CD4-positive, alpha-beta memory T cell (primary cell): ENCODE data around the gene CAMKV. TPM values are rescaled to one million over a fixed set of nuclear protein-coding genes. Genes with fewer than 3 reads are reported as not detected.
A peak's percentile ranks its signal among the peaks of the same experiment; 100 is the strongest.

Source experiments
- CTCF ChIA-PET: fragments of 350-600 bp; sonication (Branson Sonifier 250); formaldehyde crosslinking; loops from one replicate; lab custom pipeline; 2021; ENCODE audit warnings: inconsistent platforms; ENCODE audit not compliant: partially characterized antibody; lab: Charles Lee
- POLR2A ChIA-PET: fragments of 350-600 bp; sonication (Branson Sonifier 250); formaldehyde crosslinking; loops from one replicate; lab custom pipeline; 2021; ENCODE audit not compliant: partially characterized antibody; lab: Charles Lee
- DNase-seq, 5 donors: peaks; one replicate each; pipeline versions ENCODE4 v3.0.0 to v3.0.0-alpha.2; 2020 to 2022; ENCODE audit warnings: mixed read lengths in 1 of 5
- H3K27ac ChIP-seq: one replicate; pipeline ENCODE4 v1.7.0; 2013; ENCODE audit warnings: low read depth, low read length
- H3K27me3 ChIP-seq: 2 replicates; pipeline ENCODE4 v1.7.0; 2013; ENCODE audit warnings: mild to moderate bottlenecking, low read length, moderate library complexity; ENCODE audit not compliant: insufficient read depth
- H3K36me3 ChIP-seq: 2 replicates; pipeline ENCODE4 v1.7.0; 2013; ENCODE audit warnings: mild to moderate bottlenecking, low read length, moderate library complexity; ENCODE audit not compliant: insufficient read depth
- H3K4me1 ChIP-seq: 2 replicates; pipeline ENCODE4 v1.7.0; 2013; ENCODE audit warnings: mild to moderate bottlenecking, low read length, moderate library complexity; ENCODE audit not compliant: insufficient read depth
- H3K4me3 ChIP-seq, 2 donors: one replicate each; pipeline ENCODE4 v1.7.0; 2013; ENCODE audit warnings: low read length in 2 of 2, mild to moderate bottlenecking in 1 of 2
- H3K9me3 ChIP-seq, 2 donors: one replicate each; pipeline ENCODE4 v1.7.0; 2013; ENCODE audit warnings: low read length in 2 of 2, control low read depth in 1 of 2; ENCODE audit not compliant: control insufficient read depth in 1 of 2
- H3K27ac Mint-ChIP-seq, 7 donors: one replicate each; pipeline ENCODE4 v1.8.0; 2020 to 2021; ENCODE audit warnings: mixed read lengths in 7 of 7, mild to moderate bottlenecking in 6 of 7, inconsistent platforms in 3 of 7, moderate library complexity in 3 of 7
- H3K27me3 Mint-ChIP-seq, 2 donors: one replicate each; pipeline ENCODE4 v1.8.0; 2020 to 2021; ENCODE audit warnings: mixed read lengths in 2 of 2
- H3K36me3 Mint-ChIP-seq, 2 donors: one replicate each; pipeline ENCODE4 v1.8.0; 2020 to 2021; ENCODE audit warnings: mixed read lengths in 2 of 2, inconsistent platforms in 1 of 2, mild to moderate bottlenecking in 1 of 2
- H3K4me1 Mint-ChIP-seq, 4 donors: one replicate each; pipeline ENCODE4 v1.8.0; 2020 to 2021; ENCODE audit warnings: mixed read lengths in 4 of 4, mild to moderate bottlenecking in 1 of 4
- H3K4me3 Mint-ChIP-seq, 8 donors: one replicate each; pipeline ENCODE4 v1.8.0; 2020 to 2021; ENCODE audit warnings: mixed read lengths in 8 of 8, mild to moderate bottlenecking in 7 of 8, moderate library complexity in 6 of 8, inconsistent platforms in 3 of 8
- H3K9me3 Mint-ChIP-seq, 8 donors: one replicate each; pipeline ENCODE4 v1.8.0; 2020 to 2021; ENCODE audit warnings: mixed read lengths in 8 of 8, mild to moderate bottlenecking in 5 of 8, inconsistent platforms in 3 of 8, moderate library complexity in 1 of 8
- intact Hi-C: fragments of 100-400 bp; cut with micrococcal nuclease; formaldehyde crosslinking; loops from one replicate; pipeline ENCODE4 v1.15.1; 2023
- polyA plus RNA-seq, 2 donors: library from polyadenylated mRNA; unstranded; fragments of 300-500 nt; fragmentation: Illumina TruSeq; gene quantifications; one replicate each; pipeline ENCODE4 v1.2.3, GENCODE V29; 2021
- total RNA-seq, 2 experiments: library from RNA; stranded (reverse); gene quantifications; one replicate each; pipeline ENCODE4 v1.2.3, GENCODE V29; 2021

The CAMKV gene
- total and polyA plus RNA-seq, 4 experiments from 2014 or later, result not detected

GRCh38 chr3:49878686-49879085, 9.0 kb upstream of the CAMKV start:
- H3K4me1 Mint-ChIP-seq, result peaks cover 0 to 1% (median 0%) of the 10 kb centered on the region in 4 donors
- H3K4me3 Mint-ChIP-seq, result no peak overlapping the region
- H3K27ac Mint-ChIP-seq, result no peak overlapping the region
- CTCF ChIA-PET, result no interaction called here
- Histone ChIP-seq H3K36me3 (no peaks in the 10 kb centered on the region), H3K27me3 (no peaks in the 10 kb centered on the region), H3K4me1 (no peaks in the 10 kb centered on the region), H3K4me3 (no peak overlapping the region), H3K9me3 (no peaks in the 10 kb centered on the region), H3K27ac (no peak overlapping the region)
- H3K9me3 Mint-ChIP-seq, result peaks cover 0 to 1% (median 0%) of the 10 kb centered on the region in 8 donors
- H3K27me3 Mint-ChIP-seq, result no peaks in the 10 kb centered on the region
- POLR2A ChIA-PET, result no interaction called here
- no peak for DNase-seq
- H3K36me3 Mint-ChIP-seq, result no peaks in the 10 kb centered on the region
- intact Hi-C loops, result no loop called here

GRCh38 chr3:49877716-49878115, 8.0 kb upstream of the CAMKV start:
- Mint-ChIP-seq H3K9me3 (peaks cover 0 to 1% (median 0%) of the 10 kb centered on the region in 8 donors), H3K36me3 (no peaks in the 10 kb centered on the region), H3K4me3 (no peak overlapping the region), H3K27me3 (no peaks in the 10 kb centered on the region), H3K27ac (peak overlapping the region in 1 of 7 donors; percentile 52), H3K4me1 (peaks cover 0 to 11% (median 3%) of the 10 kb centered on the region in 4 donors)
- no peaks in the 10 kb centered on the region for H3K36me3 ChIP-seq
- POLR2A ChIA-PET, result no interaction called here
- intact Hi-C loops, result no loop called here
- DNase-seq, result no peak
- no peak overlapping the region for H3K4me3 ChIP-seq
- CTCF ChIA-PET, result no interaction called here
- H3K9me3 ChIP-seq, result no peaks in the 10 kb centered on the region
- no peaks in the 10 kb centered on the region for H3K4me1 ChIP-seq
- no peaks in the 10 kb centered on the region for H3K27me3 ChIP-seq
- no peak overlapping the region for H3K27ac ChIP-seq

GRCh38 chr3:49876567-49876966, 6.9 kb upstream of the CAMKV start:
- CTCF ChIA-PET, result interaction anchor here (0.8 kb wide), 1 partner anchor 37 kb away, joined by 4 read pairs; no protein-coding TSS in a partner anchor
- Histone ChIP-seq H3K36me3 (no peaks in the 10 kb centered on the region), H3K9me3 (no peaks in the 10 kb centered on the region), H3K4me1 (no peaks in the 10 kb centered on the region), H3K27ac (no peak overlapping the region), H3K27me3 (no peaks in the 10 kb centered on the region), H3K4me3 (no peak overlapping the region)
- Mint-ChIP-seq H3K9me3 (peaks cover 0 to 1% (median 0%) of the 10 kb centered on the region in 8 donors), H3K4me1 (peaks cover 1 to 17% (median 9%) of the 10 kb centered on the region in 4 donors), H3K36me3 (no peaks in the 10 kb centered on the region), H3K4me3 (no peak overlapping the region), H3K27me3 (no peaks in the 10 kb centered on the region), H3K27ac (no peak overlapping the region)
- POLR2A ChIA-PET, result no interaction called here
- no peak for DNase-seq
- intact Hi-C loops, result no loop called here

GRCh38 chr3:49873623-49874022, 3.9 kb upstream of the CAMKV start:
- Mint-ChIP-seq H3K27ac (no peak overlapping the region), H3K4me1 (peaks cover 1 to 17% (median 11%) of the 10 kb centered on the region in 4 donors), H3K36me3 (no peaks in the 10 kb centered on the region), H3K27me3 (peaks cover under 1 to 3% of the 10 kb centered on the region in 2 donors), H3K4me3 (no peak overlapping the region), H3K9me3 (peaks cover 0 to 1% (median 0%) of the 10 kb centered on the region in 8 donors)
- POLR2A ChIA-PET, result interaction anchor here (1.2 kb wide), 1 partner anchor 67 kb away, joined by 4 read pairs; no protein-coding TSS in a partner anchor
- intact Hi-C loops, result no loop called here
- no peak for DNase-seq
- no peaks in the 10 kb centered on the region for H3K9me3 ChIP-seq
- H3K27ac ChIP-seq, result no peak overlapping the region
- H3K27me3 ChIP-seq, result peaks cover 5% of the 10 kb centered on the region
- no peaks in the 10 kb centered on the region for H3K36me3 ChIP-seq
- H3K4me3 ChIP-seq, result no peak overlapping the region
- H3K4me1 ChIP-seq, result peaks cover 14% of the 10 kb centered on the region
- CTCF ChIA-PET, result interaction anchor here (1.5 to 1.6 kb wide), 2 partner anchors 35 to 334 kb away, joined by 4 read pairs; no protein-coding TSS in a partner anchor

- Mint-ChIP-seq H3K4me3 (peak overlapping the region in 1 of 8 donors; percentile 32), H3K27me3 (peaks cover 7 to 8% of the 10 kb centered on the region in 2 donors), H3K27ac (no peak overlapping the region), H3K9me3 (peaks cover 0 to 1% (median 0%) of the 10 kb centered on the region in 8 donors), H3K4me1 (peaks cover 1 to 20% (median 11%) of the 10 kb centered on the region in 4 donors), H3K36me3 (no peaks in the 10 kb centered on the region)
- ChIA-PET POLR2A (no interaction called here), CTCF (interaction anchor here (1.5 to 1.6 kb wide), 2 partner anchors 34 to 333 kb away, joined by 4 read pairs; no protein-coding TSS in a partner anchor)
- no peaks in the 10 kb centered on the region for H3K9me3 ChIP-seq
- no peaks in the 10 kb centered on the region for H3K36me3 ChIP-seq
- DNase-seq, result peak in 4 of 5 donors; percentile 28 to 73 (median 40)
- H3K27me3 ChIP-seq, result peaks cover 12% of the 10 kb centered on the region
- H3K4me3 ChIP-seq, result no peak overlapping the region
- H3K27ac ChIP-seq, result no peak overlapping the region
- intact Hi-C loops, result no loop called here
- peaks cover 17% of the 10 kb centered on the region for H3K4me1 ChIP-seq
Measured at GRCh38 chr3:49872801-49873281, 3.1 kb upstream of the CAMKV start.

GRCh38 chr3:49871531-49872153, 1.9 kb upstream of the CAMKV start:
- peaks cover 17% of the 10 kb centered on the region for H3K4me1 ChIP-seq
- Mint-ChIP-seq H3K27me3 (peaks cover 14 to 17% of the 10 kb centered on the region in 2 donors), H3K4me3 (peak overlapping the region in 3 of 8 donors; percentile 44 to 71 (median 45)), H3K36me3 (no peaks in the 10 kb centered on the region), H3K9me3 (peaks cover 0 to 1% (median 0%) of the 10 kb centered on the region in 8 donors), H3K4me1 (peaks cover 1 to 24% (median 11%) of the 10 kb centered on the region in 4 donors), H3K27ac (no peak overlapping the region)
- H3K9me3 ChIP-seq, result no peaks in the 10 kb centered on the region
- no peak for DNase-seq
- no peaks in the 10 kb centered on the region for H3K36me3 ChIP-seq
- intact Hi-C loops, result no loop called here
- no peak overlapping the region for H3K27ac ChIP-seq
- H3K27me3 ChIP-seq, result peaks cover 16% of the 10 kb centered on the region
- ChIA-PET POLR2A (no interaction called here), CTCF (no interaction called here)
- no peak overlapping the region for H3K4me3 ChIP-seq

GRCh38 chr3:49868862-49869466, 742 bp downstream of the CAMKV start:
- Mint-ChIP-seq H3K9me3 (no peaks in the 10 kb centered on the region), H3K36me3 (no peaks in the 10 kb centered on the region), H3K27me3 (peaks cover 17 to 19% of the 10 kb centered on the region in 2 donors), H3K27ac (no peak overlapping the region), H3K4me1 (peaks cover 1 to 24% (median 11%) of the 10 kb centered on the region in 4 donors), H3K4me3 (peak overlapping the region in 6 of 8 donors; percentile 29 to 66 (median 54))
- intact Hi-C loops, result loop anchor here (2.0 kb wide), 1 partner anchor 38 kb away; no protein-coding TSS in a partner anchor
- H3K4me3 ChIP-seq, result peak overlapping the region in 1 of 2 donors; percentile 28
- ChIA-PET POLR2A (no interaction called here), CTCF (interaction anchor here (1.7 kb wide), 1 partner anchor 30 kb away, joined by 5 read pairs; no protein-coding TSS in a partner anchor)
- H3K27me3 ChIP-seq, result peaks cover 23% of the 10 kb centered on the region
- no peaks in the 10 kb centered on the region for H3K36me3 ChIP-seq
- no peak for DNase-seq
- peaks cover 17% of the 10 kb centered on the region for H3K4me1 ChIP-seq
- no peaks in the 10 kb centered on the region for H3K9me3 ChIP-seq
- H3K27ac ChIP-seq, result no peak overlapping the region
